ENCODE measurements around the gene GOT1. TPM values are rescaled to one million over a fixed set of nuclear protein-coding genes. Genes with fewer than 3 reads are reported as not detected.

The GOT1 gene
- total RNA-seq, 1 donor from 2014 or later: 21.6 TPM

- Mint-ChIP-seq H3K27me3 (ENCODE audit: low read depth) (peaks cover 52% of the 10 kb centered on the region), H3K27ac (no peak overlapping the region), H3K4me1 (no peaks in the 10 kb centered on the region), H3K9me3 (no peaks in the 10 kb centered on the region), H3K4me3 (no peak overlapping the region), H3K36me3 (no peaks in the 10 kb centered on the region)
- DNase-seq (ENCODE audit: low spot score in 2 of 2, unreplicated experiment in 2 of 2): no peak
- no peak for TF ChIP-seq CTCF (IDR thresholded peaks at IDR 0.05; ENCODE audit: unreplicated experiment)
These were observed 14.1 kb upstream of the GOT1 start for GRCh38 chr10:99444383-99445045.

GRCh38 chr10:99443500-99443899, 13.1 kb upstream of the GOT1 start:
- no peak for TF ChIP-seq CTCF (IDR thresholded peaks at IDR 0.05; ENCODE audit: unreplicated experiment)
- Mint-ChIP-seq H3K9me3 (no peaks in the 10 kb centered on the region), H3K27ac (no peak overlapping the region), H3K27me3 (ENCODE audit: low read depth) (peaks cover 42% of the 10 kb centered on the region), H3K4me1 (no peaks in the 10 kb centered on the region), H3K36me3 (no peaks in the 10 kb centered on the region), H3K4me3 (no peak overlapping the region)
- no peak for DNase-seq (ENCODE audit: low spot score in 2 of 2, unreplicated experiment in 2 of 2)

- Mint-ChIP-seq H3K9me3 (no peaks in the 10 kb centered on the region), H3K4me1 (no peaks in the 10 kb centered on the region), H3K27me3 (ENCODE audit: low read depth) (peaks cover 35% of the 10 kb centered on the region), H3K27ac (no peak overlapping the region), H3K36me3 (no peaks in the 10 kb centered on the region), H3K4me3 (no peak overlapping the region)
- no peak for TF ChIP-seq CTCF (IDR thresholded peaks at IDR 0.05; ENCODE audit: unreplicated experiment)
- no peak for DNase-seq (ENCODE audit: low spot score in 2 of 2, unreplicated experiment in 2 of 2)
These were observed 12.0 kb upstream of the GOT1 start for GRCh38 chr10:99442394-99442793.

- Mint-ChIP-seq H3K27me3 (ENCODE audit: low read depth) (peaks cover 6% of the 10 kb centered on the region), H3K9me3 (no peaks in the 10 kb centered on the region), H3K27ac (no peak overlapping the region), H3K4me3 (no peak overlapping the region), H3K4me1 (no peaks in the 10 kb centered on the region), H3K36me3 (no peaks in the 10 kb centered on the region)
- no peak for DNase-seq (ENCODE audit: low spot score in 2 of 2, unreplicated experiment in 2 of 2)
- TF ChIP-seq CTCF (IDR thresholded peaks at IDR 0.05; ENCODE audit: unreplicated experiment): no peak
These were observed 8.5 kb upstream of the GOT1 start for GRCh38 chr10:99438890-99439289.

- H3K9me3 Mint-ChIP-seq: no peaks in the 10 kb centered on the region
- H3K4me1 Mint-ChIP-seq: peaks cover 8% of the 10 kb centered on the region
These were observed 5.7 kb upstream of the GOT1 start for GRCh38 chr10:99435986-99436638.

More at GRCh38 chr10:99435986-99436638, 5.7 kb upstream of the GOT1 start:
- Mint-ChIP-seq H3K36me3 (no peaks in the 10 kb centered on the region), H3K27ac (no peak overlapping the region), H3K4me3 (no peak overlapping the region), H3K27me3 (ENCODE audit: low read depth) (no peaks in the 10 kb centered on the region)
- DNase-seq (ENCODE audit: low spot score in 2 of 2, unreplicated experiment in 2 of 2): no peak
- peak; percentile 69 for TF ChIP-seq CTCF (IDR thresholded peaks at IDR 0.05; ENCODE audit: unreplicated experiment)

Measured in mesothelial cell of epicardium (in vitro differentiated cells).